Glutamatergic neuron (in vitro differentiated cells): ENCODE results near the gene KIRREL3. TPM values are rescaled to one million over a fixed set of nuclear protein-coding genes. Genes with fewer than 3 reads are reported as not detected.

Experiments used
- DNase-seq: peaks from one replicate; pipeline ENCODE4 v3.0.0; 2022
- H3K27ac Mint-ChIP-seq: one replicate; pipeline ENCODE4 v1.8.0; 2020; ENCODE audit warnings: mild to moderate bottlenecking, mixed read lengths, inconsistent platforms; ENCODE audit not compliant: unreplicated experiment
- H3K27me3 Mint-ChIP-seq: one replicate; pipeline ENCODE4 v1.8.0; 2020; ENCODE audit warnings: mild to moderate bottlenecking, moderate library complexity, mixed read lengths, inconsistent platforms; ENCODE audit not compliant: unreplicated experiment
- H3K36me3 Mint-ChIP-seq: one replicate; pipeline ENCODE4 v1.8.0; 2020; ENCODE audit warnings: mild to moderate bottlenecking, mixed read lengths, inconsistent platforms; ENCODE audit not compliant: unreplicated experiment
- H3K4me1 Mint-ChIP-seq: one replicate; pipeline ENCODE4 v1.8.0; 2020; ENCODE audit warnings: mild to moderate bottlenecking, low read depth, mixed read lengths, inconsistent platforms; ENCODE audit not compliant: unreplicated experiment
- H3K4me3 Mint-ChIP-seq: one replicate; pipeline ENCODE4 v1.8.0; 2020; ENCODE audit warnings: mild to moderate bottlenecking, mixed read lengths, inconsistent platforms; ENCODE audit not compliant: unreplicated experiment
- H3K9me3 Mint-ChIP-seq: one replicate; pipeline ENCODE4 v1.8.0; 2020; ENCODE audit warnings: mild to moderate bottlenecking, moderate library complexity, mixed read lengths, inconsistent platforms; ENCODE audit not compliant: unreplicated experiment
- total RNA-seq: library from RNA; stranded (reverse); fragmentation: NEBNext Ultra II Directional; extraction: Animal tissue kit (Norgen Biotek cat#: 25700); gene quantifications from one replicate; pipeline ENCODE4 v1.2.1, GENCODE V29; 2021; ENCODE audit not compliant: unreplicated experiment
- TF ChIP-seq, protein P1 (sequence below): fragments of 200-600 bp; sonication (generic); IDR thresholded peaks from one replicate; pipeline ENCODE4 v1.5.0; 2021; ENCODE audit not compliant: partially characterized antibody, unreplicated experiment

Gene KIRREL3
- total RNA-seq, 1 donor from 2014 or later, result 25.3 TPM

DNA sequence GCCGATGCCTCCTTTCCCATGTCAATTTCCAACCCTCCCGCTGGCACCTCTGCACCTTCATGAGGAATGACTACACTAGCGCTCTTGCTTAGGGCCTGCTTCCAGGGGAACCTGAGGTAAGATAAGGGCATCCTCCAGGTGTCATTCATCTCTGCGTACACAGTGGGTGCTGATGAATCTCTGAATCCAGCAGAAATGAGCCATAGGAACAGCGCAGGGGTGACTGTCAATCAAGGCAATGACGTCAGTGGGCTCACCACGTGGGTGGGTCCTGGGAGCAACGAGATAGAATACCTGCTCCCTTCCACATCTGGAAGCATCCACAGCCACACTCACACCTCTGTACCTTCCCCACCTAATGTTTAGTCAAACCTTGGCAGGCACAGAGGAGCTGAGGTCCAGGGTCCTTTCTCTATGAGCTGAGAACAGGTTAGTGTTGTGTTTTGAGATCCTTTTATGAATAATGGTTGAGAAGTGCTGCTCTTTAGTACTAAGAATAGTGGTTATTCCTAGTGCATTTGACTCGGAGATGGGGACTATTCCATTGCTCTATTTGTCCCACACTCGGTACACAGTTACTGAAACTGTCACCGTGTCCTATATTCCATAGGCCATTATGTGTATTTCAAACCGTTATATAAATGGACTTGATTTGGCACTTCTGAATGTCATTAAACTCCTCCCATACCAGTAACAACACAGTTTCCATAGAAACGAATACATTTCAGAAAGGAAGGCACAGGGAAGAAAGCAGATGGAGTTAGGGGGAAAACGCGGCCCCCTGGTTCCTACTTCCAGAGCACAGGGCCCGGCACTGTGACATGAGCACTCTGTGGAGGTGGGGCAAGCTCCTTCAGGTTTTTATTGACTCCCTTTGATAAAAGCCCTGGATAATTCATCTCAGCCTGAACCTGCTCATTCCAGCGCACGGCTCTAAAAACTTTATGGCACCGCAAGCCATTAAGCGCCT lies 451.7 kb downstream of the KIRREL3 start:
- H3K4me3 Mint-ChIP-seq, result no peak overlapping the region
- DNase-seq, result no peak
- H3K4me1 Mint-ChIP-seq, result peaks cover 16% of the 10 kb centered on the region
- H3K9me3 Mint-ChIP-seq, result peaks cover 1% of the 10 kb centered on the region
- no peaks in the 10 kb centered on the region for H3K36me3 Mint-ChIP-seq
- no peak overlapping the region for H3K27ac Mint-ChIP-seq
- H3K27me3 Mint-ChIP-seq, result peaks cover 3% of the 10 kb centered on the region
- TF ChIP-seq, protein P1, sequence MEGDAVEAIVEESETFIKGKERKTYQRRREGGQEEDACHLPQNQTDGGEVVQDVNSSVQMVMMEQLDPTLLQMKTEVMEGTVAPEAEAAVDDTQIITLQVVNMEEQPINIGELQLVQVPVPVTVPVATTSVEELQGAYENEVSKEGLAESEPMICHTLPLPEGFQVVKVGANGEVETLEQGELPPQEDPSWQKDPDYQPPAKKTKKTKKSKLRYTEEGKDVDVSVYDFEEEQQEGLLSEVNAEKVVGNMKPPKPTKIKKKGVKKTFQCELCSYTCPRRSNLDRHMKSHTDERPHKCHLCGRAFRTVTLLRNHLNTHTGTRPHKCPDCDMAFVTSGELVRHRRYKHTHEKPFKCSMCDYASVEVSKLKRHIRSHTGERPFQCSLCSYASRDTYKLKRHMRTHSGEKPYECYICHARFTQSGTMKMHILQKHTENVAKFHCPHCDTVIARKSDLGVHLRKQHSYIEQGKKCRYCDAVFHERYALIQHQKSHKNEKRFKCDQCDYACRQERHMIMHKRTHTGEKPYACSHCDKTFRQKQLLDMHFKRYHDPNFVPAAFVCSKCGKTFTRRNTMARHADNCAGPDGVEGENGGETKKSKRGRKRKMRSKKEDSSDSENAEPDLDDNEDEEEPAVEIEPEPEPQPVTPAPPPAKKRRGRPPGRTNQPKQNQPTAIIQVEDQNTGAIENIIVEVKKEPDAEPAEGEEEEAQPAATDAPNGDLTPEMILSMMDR, result no peak

- no peak for DNase-seq
- Mint-ChIP-seq H3K36me3 (no peaks in the 10 kb centered on the region), H3K4me3 (no peak overlapping the region), H3K27ac (no peak overlapping the region), H3K27me3 (peaks cover 3% of the 10 kb centered on the region), H3K9me3 (no peaks in the 10 kb centered on the region), H3K4me1 (peaks cover 18% of the 10 kb centered on the region)
- TF ChIP-seq, protein P1, result no peak
Observed at GRCh38 chr11:126547691-126548090, 452.9 kb downstream of the KIRREL3 start.

DNA sequence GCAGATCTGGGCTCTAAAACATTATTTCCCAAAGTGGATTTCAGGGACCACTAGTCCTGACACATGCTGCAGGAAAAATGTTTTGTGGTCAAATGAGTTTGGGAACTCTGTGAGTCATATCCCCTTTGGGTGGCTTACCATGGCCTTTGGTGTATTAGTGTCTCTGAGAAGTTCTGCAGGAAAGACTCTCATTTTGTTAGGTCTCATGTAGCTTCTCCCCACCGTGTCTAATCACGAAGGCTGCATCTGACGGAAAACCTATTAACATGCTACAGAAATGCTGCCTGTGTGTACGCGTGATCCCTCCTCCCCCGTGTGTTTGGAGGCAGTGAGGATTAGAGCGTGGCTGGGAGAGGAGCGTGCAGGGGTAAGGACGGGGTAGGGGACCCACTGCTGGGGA lies 453.4 kb downstream of the KIRREL3 start:
- TF ChIP-seq, protein P1, result no peak
- Mint-ChIP-seq H3K36me3 (no peaks in the 10 kb centered on the region), H3K27me3 (peaks cover 3% of the 10 kb centered on the region), H3K4me1 (peaks cover 18% of the 10 kb centered on the region), H3K9me3 (no peaks in the 10 kb centered on the region), H3K27ac (no peak overlapping the region), H3K4me3 (no peak overlapping the region)
- DNase-seq, result no peak

- no peaks in the 10 kb centered on the region for H3K36me3 Mint-ChIP-seq
- H3K4me1 Mint-ChIP-seq, result peaks cover 18% of the 10 kb centered on the region
- peaks cover 3% of the 10 kb centered on the region for H3K27me3 Mint-ChIP-seq
- H3K9me3 Mint-ChIP-seq, result no peaks in the 10 kb centered on the region
- no peak for DNase-seq
- TF ChIP-seq, protein P1, result no peak
- H3K27ac Mint-ChIP-seq, result no peak overlapping the region
- no peak overlapping the region for H3K4me3 Mint-ChIP-seq
Observed at GRCh38 chr11:126546694-126547093, 453.9 kb downstream of the KIRREL3 start.

DNA sequence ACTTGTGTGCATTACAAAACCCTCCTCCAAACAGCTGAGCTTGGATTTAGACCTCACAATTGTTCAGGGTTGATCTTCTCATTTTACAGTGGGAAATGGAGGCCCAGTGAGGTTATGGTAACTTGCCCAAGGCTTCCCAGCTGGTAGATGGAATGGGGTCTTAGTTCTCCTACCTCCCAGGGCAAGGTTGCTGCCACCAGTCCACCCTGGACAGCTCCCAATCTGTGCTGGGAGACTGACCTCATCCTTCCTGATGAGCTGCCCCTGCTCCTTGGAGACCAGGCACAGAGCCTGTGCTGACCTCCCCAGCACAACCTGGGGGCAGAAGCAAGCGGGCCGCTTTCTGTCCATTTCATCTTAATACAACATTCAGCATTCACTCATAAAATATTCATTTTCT lies 454.4 kb downstream of the KIRREL3 start:
- Mint-ChIP-seq H3K27ac (no peak overlapping the region), H3K4me3 (no peak overlapping the region), H3K27me3 (peaks cover 3% of the 10 kb centered on the region), H3K9me3 (no peaks in the 10 kb centered on the region), H3K36me3 (no peaks in the 10 kb centered on the region), H3K4me1 (peaks cover 18% of the 10 kb centered on the region)
- TF ChIP-seq, protein P1, result no peak
- DNase-seq, result no peak
